ENCODE measurements around the gene SEMA7A. TPM values are rescaled to one million over a fixed set of nuclear protein-coding genes. Genes with fewer than 3 reads are reported as not detected.

SEMA7A gene
- total RNA-seq, 1 experiment from 2014 or later = 38.1 TPM

DNA sequence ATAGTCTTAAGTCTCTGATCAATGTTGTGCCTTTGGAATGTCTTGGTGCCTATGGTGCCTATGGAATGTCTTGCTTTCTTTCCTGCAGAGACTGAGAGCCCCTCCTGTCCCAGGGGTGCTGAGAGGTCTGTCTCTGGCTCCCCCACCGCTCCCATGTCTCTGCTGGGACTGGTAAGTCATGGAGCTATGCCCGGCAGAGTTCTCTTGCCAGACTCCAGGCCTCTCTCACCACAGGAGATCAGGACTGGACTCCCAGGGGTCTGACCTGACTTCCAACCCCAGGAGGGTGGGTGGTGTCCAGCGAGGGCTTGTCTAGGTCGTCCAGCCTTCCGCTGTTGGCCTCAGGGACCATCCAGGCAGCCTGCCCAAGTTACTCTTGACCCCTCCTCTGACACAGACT, 52.3 kb downstream of the SEMA7A start:
- Mint-ChIP-seq H3K4me3 (ENCODE audit: unreplicated experiment) (no peak overlapping the region), H3K27me3 (ENCODE audit: insufficient read depth, unreplicated experiment) (no peaks in the 10 kb centered on the region), H3K27ac (ENCODE audit: unreplicated experiment) (no peak overlapping the region), H3K9me3 (ENCODE audit: unreplicated experiment) (no peaks in the 10 kb centered on the region), H3K36me3 (ENCODE audit: insufficient read depth, unreplicated experiment) (no peaks in the 10 kb centered on the region), H3K4me1 (ENCODE audit: low read depth, unreplicated experiment) (peaks cover 6% of the 10 kb centered on the region)
- BruUV-seq (replicated peaks) = no TSS peak
- H3K36me3 ChIP-seq (ENCODE audit: control insufficient read depth, insufficient read depth, low read length) = no peaks in the 10 kb centered on the region
- ChIA-PET POLR2A (no interaction called here), CTCF (interaction anchor here (0.6 to 2.2 kb wide), 5 partner anchors 50 to 237 kb away, joined by 3 to 12 read pairs (median 5); no protein-coding TSS in a partner anchor)
- no peaks in the 10 kb centered on the region for H3K27me3 ChIP-seq (replicated peaks; ENCODE audit: control insufficient read depth, insufficient read depth, low read length)
- peaks cover 37% of the 10 kb centered on the region for H3K4me1 ChIP-seq
- TF ChIP-seq, protein P1, sequence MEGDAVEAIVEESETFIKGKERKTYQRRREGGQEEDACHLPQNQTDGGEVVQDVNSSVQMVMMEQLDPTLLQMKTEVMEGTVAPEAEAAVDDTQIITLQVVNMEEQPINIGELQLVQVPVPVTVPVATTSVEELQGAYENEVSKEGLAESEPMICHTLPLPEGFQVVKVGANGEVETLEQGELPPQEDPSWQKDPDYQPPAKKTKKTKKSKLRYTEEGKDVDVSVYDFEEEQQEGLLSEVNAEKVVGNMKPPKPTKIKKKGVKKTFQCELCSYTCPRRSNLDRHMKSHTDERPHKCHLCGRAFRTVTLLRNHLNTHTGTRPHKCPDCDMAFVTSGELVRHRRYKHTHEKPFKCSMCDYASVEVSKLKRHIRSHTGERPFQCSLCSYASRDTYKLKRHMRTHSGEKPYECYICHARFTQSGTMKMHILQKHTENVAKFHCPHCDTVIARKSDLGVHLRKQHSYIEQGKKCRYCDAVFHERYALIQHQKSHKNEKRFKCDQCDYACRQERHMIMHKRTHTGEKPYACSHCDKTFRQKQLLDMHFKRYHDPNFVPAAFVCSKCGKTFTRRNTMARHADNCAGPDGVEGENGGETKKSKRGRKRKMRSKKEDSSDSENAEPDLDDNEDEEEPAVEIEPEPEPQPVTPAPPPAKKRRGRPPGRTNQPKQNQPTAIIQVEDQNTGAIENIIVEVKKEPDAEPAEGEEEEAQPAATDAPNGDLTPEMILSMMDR (IDR thresholded peaks at IDR 0.05; ENCODE audit: insufficient read depth in 1 of 2, low read depth in 1 of 2, low read length in 1 of 2, severe bottlenecking in 1 of 2, unreplicated experiment in 1 of 2) = no peak
- no peaks in the 10 kb centered on the region for H3K9me3 ChIP-seq
- DNase-seq = no peak
- H3K4me3 ChIP-seq (ENCODE audit: low read depth, low read length) = no peak overlapping the region
- intact Hi-C loops (cut with micrococcal nuclease; ENCODE audit: unreplicated experiment) = no loop called here

DNA sequence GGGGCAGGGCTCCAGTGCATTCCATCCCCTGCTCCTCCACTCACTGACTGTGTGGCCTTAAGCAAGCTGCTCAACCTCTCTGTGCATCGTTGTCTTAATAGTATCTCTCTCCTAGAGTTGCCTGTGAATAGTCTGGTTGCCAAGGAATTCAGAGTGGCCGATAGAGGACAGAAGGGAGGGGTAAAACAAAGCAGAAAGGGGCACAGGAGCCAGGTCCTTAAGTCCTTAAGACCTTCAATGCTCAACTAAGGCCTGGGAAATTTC, 52.6 kb downstream of the SEMA7A start:
- intact Hi-C loops (cut with micrococcal nuclease; ENCODE audit: unreplicated experiment) = no loop called here
- CTCF ChIA-PET = interaction anchor here (0.6 to 2.2 kb wide), 3 partner anchors 57 to 237 kb away, joined by 4 to 12 read pairs (median 5); no protein-coding TSS in a partner anchor
- peaks cover 34% of the 10 kb centered on the region for H3K4me1 ChIP-seq

DNA sequence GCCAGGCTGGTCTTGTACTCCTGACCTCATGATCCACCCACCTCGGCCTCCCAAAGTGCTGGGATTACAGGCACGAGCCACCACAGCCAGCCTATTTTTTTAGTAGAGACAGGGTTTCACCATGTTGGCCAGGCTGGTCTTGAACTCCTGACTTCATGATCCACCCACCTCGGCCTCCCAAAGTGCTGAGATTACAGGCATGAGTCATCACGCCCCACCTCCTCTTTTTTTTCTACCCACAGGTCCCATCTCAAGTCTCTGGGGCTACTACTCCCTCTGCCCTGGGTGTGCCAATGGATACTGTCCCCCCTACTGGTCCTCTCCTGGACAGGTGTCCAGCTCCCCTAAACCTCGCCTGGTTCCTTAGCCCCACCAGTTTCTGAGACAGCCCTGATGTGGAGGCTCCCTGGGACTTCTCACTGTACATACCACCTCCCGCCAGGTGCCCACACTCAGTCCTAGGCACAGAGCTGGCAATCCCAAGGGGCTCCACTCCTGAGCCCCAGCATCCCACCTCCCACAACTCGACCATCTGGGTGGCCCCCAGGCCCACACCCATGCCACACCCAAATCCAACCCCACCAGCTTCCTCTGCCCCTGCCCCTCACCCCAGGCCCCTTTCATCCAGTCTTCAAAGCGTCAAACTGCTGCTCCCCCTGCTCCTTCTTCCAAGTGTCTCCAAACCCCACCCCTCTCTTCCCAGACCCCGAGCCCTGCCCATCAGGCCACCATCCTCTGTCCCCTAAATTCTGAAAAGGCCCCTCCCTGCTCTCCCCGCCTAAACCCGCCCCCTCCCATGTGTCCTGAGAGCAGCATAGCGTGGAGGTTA, 53.2 kb downstream of the SEMA7A start:
- no peaks in the 10 kb centered on the region for H3K9me3 ChIP-seq
- no TSS peak for BruUV-seq (replicated peaks)
- Mint-ChIP-seq H3K4me1 (ENCODE audit: low read depth, unreplicated experiment) (peaks cover 6% of the 10 kb centered on the region), H3K9me3 (ENCODE audit: unreplicated experiment) (no peaks in the 10 kb centered on the region), H3K27me3 (ENCODE audit: insufficient read depth, unreplicated experiment) (no peaks in the 10 kb centered on the region), H3K27ac (ENCODE audit: unreplicated experiment) (no peak overlapping the region), H3K36me3 (ENCODE audit: insufficient read depth, unreplicated experiment) (no peaks in the 10 kb centered on the region), H3K4me3 (ENCODE audit: unreplicated experiment) (no peak overlapping the region)
- ChIA-PET POLR2A (no interaction called here), CTCF (interaction anchor here (0.6 to 2.2 kb wide), 2 partner anchors 58 to 103 kb away, joined by 4 to 12 read pairs; no protein-coding TSS in a partner anchor)
- DNase-seq = no peak
- TF ChIP-seq, protein P1 (IDR thresholded peaks at IDR 0.05; ENCODE audit: insufficient read depth in 1 of 2, low read depth in 1 of 2, low read length in 1 of 2, severe bottlenecking in 1 of 2, unreplicated experiment in 1 of 2) = no peak
- no peaks in the 10 kb centered on the region for H3K27me3 ChIP-seq (replicated peaks; ENCODE audit: control insufficient read depth, insufficient read depth, low read length)
- no peaks in the 10 kb centered on the region for H3K36me3 ChIP-seq (ENCODE audit: control insufficient read depth, insufficient read depth, low read length)
- H3K4me1 ChIP-seq = peaks cover 28% of the 10 kb centered on the region
- intact Hi-C loops (cut with micrococcal nuclease; ENCODE audit: unreplicated experiment) = no loop called here
- no peak overlapping the region for H3K4me3 ChIP-seq (ENCODE audit: low read depth, low read length)

More for the DNA sequence above, 52.6 kb downstream of the SEMA7A start:
- no peak overlapping the region for H3K4me3 Mint-ChIP-seq (ENCODE audit: unreplicated experiment)
- no peak overlapping the region for H3K27ac Mint-ChIP-seq (ENCODE audit: unreplicated experiment)
- peaks cover 6% of the 10 kb centered on the region for H3K4me1 Mint-ChIP-seq (ENCODE audit: low read depth, unreplicated experiment)
- BruUV-seq (replicated peaks) = no TSS peak
- TF ChIP-seq, protein P1 (IDR thresholded peaks at IDR 0.05; ENCODE audit: insufficient read depth in 1 of 2, low read depth in 1 of 2, low read length in 1 of 2, severe bottlenecking in 1 of 2, unreplicated experiment in 1 of 2) = no peak
- H3K36me3 ChIP-seq (ENCODE audit: control insufficient read depth, insufficient read depth, low read length) = no peaks in the 10 kb centered on the region
- H3K4me3 ChIP-seq (ENCODE audit: low read depth, low read length) = no peak overlapping the region
- H3K27me3 ChIP-seq (replicated peaks; ENCODE audit: control insufficient read depth, insufficient read depth, low read length) = no peaks in the 10 kb centered on the region
- no peak for DNase-seq
- POLR2A ChIA-PET = no interaction called here
- no peaks in the 10 kb centered on the region for H3K36me3 Mint-ChIP-seq (ENCODE audit: insufficient read depth, unreplicated experiment)
- H3K9me3 ChIP-seq = no peaks in the 10 kb centered on the region
- H3K9me3 Mint-ChIP-seq (ENCODE audit: unreplicated experiment) = no peaks in the 10 kb centered on the region
- H3K27me3 Mint-ChIP-seq (ENCODE audit: insufficient read depth, unreplicated experiment) = no peaks in the 10 kb centered on the region

All from Caco-2 (cell line).